ENCODE measurements around the gene RFTN1. TPM values are rescaled to one million over a fixed set of nuclear protein-coding genes. Genes with fewer than 3 reads are reported as not detected.

The RFTN1 gene
- total and polyA plus RNA-seq, 2 of the 8 experiments (the other 6 are each of a cell fraction or from before 2014, with no cell fraction given), result 4.6 to 6.7 TPM

DNA sequence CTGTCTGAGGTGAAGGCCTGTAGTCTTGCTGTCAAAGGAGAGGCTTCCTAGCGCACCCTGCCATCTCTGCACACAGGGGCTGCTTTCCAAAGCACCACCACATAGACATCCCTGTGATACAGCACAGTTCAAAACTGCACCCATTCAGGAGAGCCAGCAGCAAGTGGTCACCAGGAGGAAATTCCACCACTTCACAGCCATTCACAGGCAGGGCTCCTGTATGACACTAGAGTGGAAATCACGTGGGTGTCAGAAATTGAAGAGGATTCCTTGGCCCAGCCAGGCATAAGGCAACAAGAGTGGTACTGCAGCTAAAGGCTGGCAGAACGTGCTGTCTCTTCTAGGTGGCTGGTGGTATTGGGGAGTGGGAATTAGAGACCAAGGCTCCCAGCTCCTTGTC lies 102.8 kb downstream of the RFTN1 start:
- no peak overlapping the region for H3K14ac ChIP-seq (ENCODE audit: insufficient read length)
- no peaks in the 10 kb centered on the region for H3K36me3 ChIP-seq (ENCODE audit: control insufficient read depth in 2 of 4, insufficient read depth in 4 of 4, low read length in 3 of 4)
- H2BK12ac ChIP-seq (ENCODE audit: low read depth, low read length), result no peak overlapping the region
- H2AFZ ChIP-seq (ENCODE audit: low read length), result no peak overlapping the region
- H3K23me2 ChIP-seq (ENCODE audit: low read depth, low read length), result no peaks in the 10 kb centered on the region; the same call in 1 of the 2 replicates
- no peak overlapping the region for H2BK5ac ChIP-seq (ENCODE audit: low read depth, low read length)
- no peak overlapping the region for H3K27ac ChIP-seq (ENCODE audit: low read depth, low read length)
- 0 out of 2 replicates have a peak overlapping the region, but pooled peaks have one; percentile 35 for H2BK20ac ChIP-seq (ENCODE audit: low read length)
- H3K4ac ChIP-seq (replicated peaks; ENCODE audit: insufficient read length, low read depth, low read length), result no peak overlapping the region
- FAIRE-seq, result no peak
- no peak overlapping the region for H4K91ac ChIP-seq (replicated peaks; ENCODE audit: insufficient read length, low read length)
- H3K4me3 ChIP-seq (ENCODE audit: extremely low read depth in 1 of 4, insufficient read depth in 2 of 4, low read depth in 3 of 4, low read length in 4 of 4), result no peak overlapping the region
- H3K9ac ChIP-seq (replicated peaks in 1 of 4; ENCODE audit: extremely low read depth in 1 of 4, low read depth in 3 of 4, low read length in 3 of 4), result no peak overlapping the region
- no peak overlapping the region for H3K56ac ChIP-seq (replicated peaks; ENCODE audit: insufficient read length, low read depth, low read length)
- H3K18ac ChIP-seq (ENCODE audit: extremely low read depth, low read length), result no peak overlapping the region
- no peak overlapping the region for H2BK120ac ChIP-seq (replicated peaks; ENCODE audit: low read depth, low read length)
- H3K9me3 ChIP-seq (ENCODE audit: insufficient read depth in 2 of 2, low read depth in 1 of 2, low read length in 1 of 2), result no peaks in the 10 kb centered on the region
- H3K27me3 ChIP-seq (replicated peaks in 1 of 4; ENCODE audit: control insufficient read depth in 3 of 4, extremely low read depth in 1 of 4, insufficient read depth in 3 of 4, low read length in 3 of 4), result no peaks in the 10 kb centered on the region; a peak in 1 of 7 replicates
- no peak overlapping the region for H4K5ac ChIP-seq (ENCODE audit: insufficient read length, low read depth, low read length)
- no peak overlapping the region for H3K23ac ChIP-seq (ENCODE audit: insufficient read length)
- DNase-seq (ENCODE audit: low read depth in 1 of 2, low spot score in 2 of 2), result no peak
- H3K79me2 ChIP-seq (ENCODE audit: control insufficient read depth in 1 of 2, insufficient read depth in 2 of 2, low read length in 2 of 2), result no peaks in the 10 kb centered on the region
- no peak overlapping the region for H2BK15ac ChIP-seq (ENCODE audit: low read length)
- no peak overlapping the region for H4K8ac ChIP-seq (ENCODE audit: extremely low read depth, insufficient read depth, low read length)
- H2AK5ac ChIP-seq (ENCODE audit: low read depth, low read length), result no peak overlapping the region
- no peak for TF ChIP-seq POLR2AphosphoS5 (IDR thresholded peaks at IDR 0.05; ENCODE audit: low read depth, low read length)
- TF ChIP-seq RXRA (IDR thresholded peaks at IDR 0.05; ENCODE audit: insufficient read depth, low read depth, low read length), result no peak
- TF ChIP-seq NANOG (IDR thresholded peaks at IDR 0.05; ENCODE audit: insufficient read depth, low read depth, low read length, poor library complexity, severe bottlenecking), result no peak
- TF ChIP-seq BCL11A (IDR thresholded peaks at IDR 0.05; ENCODE audit: low read depth in 2 of 2, low read length in 2 of 2), result no peak
- TF ChIP-seq RNF2 (IDR thresholded peaks at IDR 0.05; ENCODE audit: borderline replicate concordance, low read depth, low read length, missing control alignments, poor library complexity, severe bottlenecking), result no peak
- no peaks in the 10 kb centered on the region for H3K79me1 ChIP-seq (ENCODE audit: low read depth, low read length)
- 85% methylated on average over 3 of the region's 3 CpGs; no CpG with 5 or more reads in 1 of the 2 experiments for WGBS, 2 experiments (ENCODE audit: extremely low coverage in 1 of 2, insufficient coverage in 1 of 2, insufficient read length in 1 of 2, insufficient replicate concordance in 2 of 2, low coverage in 1 of 2, low lambda C conversion rate in 2 of 2, missing lambda C conversion rate in 1 of 2)
- ChIA-PET CTCF (ENCODE audit: partially characterized antibody) (interaction anchor here (0.6 kb wide), 1 partner anchor 23 kb away, joined by 3 read pairs; no protein-coding TSS in a partner anchor), POLR2A (ENCODE audit: partially characterized antibody) (no interaction called here)
- H3K4me1 ChIP-seq (replicated peaks in 1 of 4; ENCODE audit: control insufficient read depth in 3 of 4, insufficient read depth in 4 of 4, low read length in 3 of 4), result no peaks in the 10 kb centered on the region
- H4K20me1 ChIP-seq (replicated peaks in 1 of 2; ENCODE audit: control insufficient read depth in 1 of 2, insufficient read depth in 2 of 2, low read length in 2 of 2), result no peaks in the 10 kb centered on the region
- H3K4me2 ChIP-seq (ENCODE audit: insufficient read depth in 1 of 2, low read depth in 2 of 2, low read length in 2 of 2), result no peak overlapping the region

Data from H1 (cell line).